IMR-90 (cell line): ENCODE data around the gene CD70. TPM values are rescaled to one million over a fixed set of nuclear protein-coding genes. Genes with fewer than 3 reads are reported as not detected.

Experiments used
- ATAC-seq: fragments of 200-7000 bp; cut with Tn5 transposase; 2 replicates; pipeline ENCODE4 v1.9.1; 2020; ENCODE audit warnings: low read depth, mild to moderate bottlenecking, moderate library complexity
- BruUV-seq: library from RNA; stranded (reverse); fragments of 400-500 nt; replicated peaks from 2 replicates; lab custom pipeline; 2021; lab: Mats Ljungman, UMichigan
- CTCF ChIA-PET: fragments of 300-600 bp; formaldehyde crosslinking; extraction: SDS; loops from one replicate; lab custom pipeline; 2021; ENCODE audit warnings: antibody characterized with exemption; lab: Yijun Ruan, JAX
- POLR2A ChIA-PET: fragments of 300-600 bp; sonication (Branson Sonifier 250); formaldehyde crosslinking; loops from one replicate; lab custom pipeline; 2022; ENCODE audit warnings: antibody characterized with exemption; ENCODE audit not compliant: unreplicated experiment; lab: Charles Lee
- DNase-seq: peaks from one replicate; pipeline ENCODE4 v3.0.0; 2013
- H2AFZ ChIP-seq: replicated peaks from 2 replicates; pipeline ENCODE3; 2013; ENCODE audit warnings: low read length, mild to moderate bottlenecking; ENCODE audit not compliant: poor library complexity
- H2AK5ac ChIP-seq: 2 replicates; pipeline ENCODE4 v1.6.1; 2013; ENCODE audit warnings: low read depth, low read length, inconsistent platforms
- H2AK9ac ChIP-seq: replicated peaks from 2 replicates; pipeline ENCODE3; 2013; ENCODE audit warnings: mild to moderate bottlenecking, low read depth, low read length, moderate library complexity; ENCODE audit not compliant: poor library complexity
- H2BK120ac ChIP-seq: 2 replicates; pipeline ENCODE4 v1.6.1; 2013; ENCODE audit warnings: low read depth, low read length, inconsistent platforms
- H2BK15ac ChIP-seq: 3 replicates; pipeline ENCODE4 v1.6.1; 2013; ENCODE audit warnings: low read depth, low read length, inconsistent platforms
- H2BK20ac ChIP-seq: 2 replicates; pipeline ENCODE4 v1.6.1; 2013; ENCODE audit warnings: low read depth, mild to moderate bottlenecking, inconsistent platforms, low read length, moderate library complexity
- H2BK5ac ChIP-seq: 2 replicates; pipeline ENCODE4 v1.6.1; 2013; ENCODE audit warnings: mild to moderate bottlenecking, low read depth, low read length, inconsistent platforms; ENCODE audit not compliant: poor library complexity, severe bottlenecking
- H3K14ac ChIP-seq: replicated peaks from 2 replicates; pipeline ENCODE4 v1.6.1; 2013; ENCODE audit warnings: low read depth, low read length, inconsistent platforms
- H3K18ac ChIP-seq: 2 replicates; pipeline ENCODE4 v1.6.1; 2013; ENCODE audit warnings: low read depth, low read length, control low read depth
- H3K23ac ChIP-seq: 2 replicates; pipeline ENCODE4 v1.6.1; 2013; ENCODE audit warnings: low read depth, low read length, inconsistent platforms
- H3K27ac ChIP-seq: 2 replicates; pipeline ENCODE4 v1.5.1; 2013; ENCODE audit warnings: mild to moderate bottlenecking, control low read depth, low read length; ENCODE audit not compliant: insufficient read depth
- H3K27me3 ChIP-seq: 2 replicates; pipeline ENCODE4 v1.6.1; 2013; ENCODE audit warnings: low read length; ENCODE audit not compliant: control insufficient read depth, insufficient read depth
- H3K36me3 ChIP-seq: 2 replicates; pipeline ENCODE4 v1.6.1; 2013; ENCODE audit warnings: low read length, mixed read lengths; ENCODE audit not compliant: control insufficient read depth, insufficient read depth
- H3K4ac ChIP-seq: 2 replicates; pipeline ENCODE4 v1.6.1; 2013; ENCODE audit warnings: low read depth, low read length, inconsistent platforms
- H3K4me1 ChIP-seq: 2 replicates; pipeline ENCODE4 v1.6.1; 2013; ENCODE audit warnings: low read length, mixed read lengths; ENCODE audit not compliant: control insufficient read depth, insufficient read depth
- H3K4me2 ChIP-seq: 2 replicates; pipeline ENCODE4 v1.6.1; 2013; ENCODE audit warnings: low read depth, mild to moderate bottlenecking, control low read depth, low read length, moderate library complexity
- H3K4me3 ChIP-seq: 2 replicates; pipeline ENCODE4 v1.5.1; 2013; ENCODE audit warnings: low read depth, mild to moderate bottlenecking, control low read depth, low read length, moderate library complexity; ENCODE audit not compliant: insufficient read depth
- H3K56ac ChIP-seq: 2 replicates; pipeline ENCODE4 v1.6.1; 2013; ENCODE audit warnings: low read length, inconsistent platforms; ENCODE audit not compliant: insufficient read depth; ENCODE audit errors: extremely low read depth
- H3K79me1 ChIP-seq, 2 experiments: 2 replicates each; pipeline ENCODE4 v1.6.1; 2013; ENCODE audit warnings: low read length in 2 of 2, inconsistent platforms in 1 of 2, low read depth in 1 of 2
- H3K9ac ChIP-seq: 2 replicates; pipeline ENCODE4 v1.6.1; 2013; ENCODE audit warnings: low read depth, low read length, control low read depth
- H3K9me1 ChIP-seq: 2 replicates; pipeline ENCODE4 v1.6.1; 2013; ENCODE audit warnings: low read length, inconsistent platforms; ENCODE audit not compliant: insufficient read depth
- H3K9me3 ChIP-seq: 2 replicates; pipeline ENCODE4 v1.6.1; 2013; ENCODE audit warnings: low read length; ENCODE audit not compliant: control insufficient read depth, insufficient read depth
- H4K20me1 ChIP-seq: 2 replicates; pipeline ENCODE4 v1.6.1; 2013; ENCODE audit warnings: low read length, inconsistent platforms; ENCODE audit not compliant: insufficient read depth
- H4K5ac ChIP-seq: 2 replicates; pipeline ENCODE4 v1.6.1; 2013; ENCODE audit warnings: mild to moderate bottlenecking, low read depth, low read length, control low read depth
- H4K8ac ChIP-seq, 2 experiments: 2 replicates each; pipeline ENCODE4 v1.6.1; 2013; ENCODE audit warnings: low read depth in 2 of 2, low read length in 2 of 2, control low read depth in 1 of 2, inconsistent platforms in 1 of 2
- H4K91ac ChIP-seq: 2 replicates; pipeline ENCODE4 v1.6.1; 2013; ENCODE audit warnings: low read depth, low read length, inconsistent platforms; ENCODE audit not compliant: insufficient read depth
- CEBPB ChIP-seq: IDR thresholded peaks from 2 replicates; pipeline ENCODE4 v1.6.1; 2012; ENCODE audit warnings: low read depth, low read length, improper control_type of control experiment
- CHD1 ChIP-seq: IDR thresholded peaks from 2 replicates; pipeline ENCODE4 v1.6.1; 2012; ENCODE audit warnings: low read depth, low read length, improper control_type of control experiment
- MAFK ChIP-seq: IDR thresholded peaks from 2 replicates; pipeline ENCODE4 v1.6.1; 2012; ENCODE audit warnings: low read depth, low read length, improper control_type of control experiment
- NFE2L2 ChIP-seq: fragments of 150-350 bp; IDR thresholded peaks from 2 replicates; pipeline ENCODE4 v1.6.1; 2016; ENCODE audit warnings: low read depth, mild to moderate bottlenecking, low read length
- POLR2A ChIP-seq: IDR thresholded peaks from 2 replicates; pipeline ENCODE4 v1.6.1; 2012; ENCODE audit warnings: mild to moderate bottlenecking, low read depth, low read length
- WGBS, 2 experiments: methylation state at CpG; one replicate each; pipeline versions ENCODE4 v1.1.5 to v1.1.7; 2013; ENCODE audit warnings: missing lambda C conversion rate in 2 of 2; ENCODE audit not compliant: insufficient read length in 1 of 2; ENCODE audit errors: extremely low coverage in 2 of 2; 5-methylcytosine and 5-hydroxymethylcytosine counted together
- dilution Hi-C: fragments of 300-500 bp; cut with HindIII; formaldehyde crosslinking; loops from one replicate; pipeline ENCODE4 v1.14.3; 2018; ENCODE audit warnings: low sequenced_read_pairs; ENCODE audit not compliant: unreplicated experiment
- in situ Hi-C: fragments of 300-500 bp; cut with MboI; formaldehyde crosslinking; loops from 3 replicates; pipeline ENCODE4 v1.14.3; 2019; ENCODE audit warnings: low sequenced_read_pairs, inconsistent platforms, mixed read lengths
- intact Hi-C: fragments of 100-400 bp; cut with micrococcal nuclease; formaldehyde crosslinking; loops from 2 replicates; pipeline ENCODE4 v1.10.0; 2022
- polyA plus RNA-seq, 3 experiments: library from polyadenylated mRNA; depleted of rRNA; stranded (reverse); fragments of >200 nt; gene quantifications; 2 replicates each; pipeline ENCODE4 v1.2.3, GENCODE V29; 2012; ENCODE audit warnings: low replicate concordance in 1 of 3
- total RNA-seq: library from RNA; depleted of rRNA; stranded (reverse); fragments of >200 nt; gene quantifications from 2 replicates; pipeline ENCODE4 v1.2.3, GENCODE V29; 2012

Gene CD70
- total and polyA plus RNA-seq, 2 of the 4 experiments (the other 2 are of a cell fraction), result not detected

GRCh38 chr19:6568816-6569215 is 22.1 kb downstream of the CD70 start:
- POLR2A ChIA-PET, result no interaction called here
- TF ChIP-seq NFE2L2, result no peak
- TF ChIP-seq CHD1, result no peak
- TF ChIP-seq MAFK, result no peak
- no peak for TF ChIP-seq CEBPB
- TF ChIP-seq POLR2A, result no peak
- H3K14ac ChIP-seq, result no peak overlapping the region
- intact Hi-C loops, result no loop called here
- H3K23ac ChIP-seq, result no peak overlapping the region
- H2AK9ac ChIP-seq, result no peak overlapping the region
- dilution Hi-C loops, result no loop called here
- H3K79me1 ChIP-seq, result no peaks in the 10 kb centered on the region
- no peak overlapping the region for H3K4me3 ChIP-seq
- no peak overlapping the region for H2BK20ac ChIP-seq
- H2BK5ac ChIP-seq, result no peak overlapping the region
- H2AFZ ChIP-seq, result no peak overlapping the region
- peaks cover 2% of the 10 kb centered on the region; the same call in 1 of the 2 replicates for H3K9me3 ChIP-seq
- BruUV-seq, result no TSS peak
- no peak overlapping the region for H3K4me2 ChIP-seq
- no peaks in the 10 kb centered on the region for H3K4me1 ChIP-seq
- no peaks in the 10 kb centered on the region for H3K27me3 ChIP-seq
- H3K56ac ChIP-seq, result no peak overlapping the region
- no peak overlapping the region for H4K8ac ChIP-seq
- H4K91ac ChIP-seq, result no peak overlapping the region
- no peaks in the 10 kb centered on the region for H3K9me1 ChIP-seq
- CTCF ChIA-PET, result no interaction called here
- no peak overlapping the region for H3K9ac ChIP-seq
- no peak overlapping the region for H2BK120ac ChIP-seq
- no peaks in the 10 kb centered on the region for H3K36me3 ChIP-seq
- H4K5ac ChIP-seq, result no peak overlapping the region
- no peaks in the 10 kb centered on the region for H4K20me1 ChIP-seq
- 83% methylated on average over 1 of the region's 3 CpGs; no CpG with 5 or more reads in 1 of the 2 experiments for WGBS, 2 experiments
- DNase-seq, result no peak
- H2BK15ac ChIP-seq, result no peak overlapping the region
- no peak overlapping the region for H3K27ac ChIP-seq
- in situ Hi-C loops, result no loop called here
- H3K18ac ChIP-seq, result no peak overlapping the region
- no peak for ATAC-seq
- H2AK5ac ChIP-seq, result no peak overlapping the region
- H3K4ac ChIP-seq, result no peak overlapping the region
